CD14-positive monocyte (primary cell): Measurements from ENCODE around the gene ESF1. TPM values are rescaled to one million over a fixed set of nuclear protein-coding genes. Genes with fewer than 3 reads are reported as not detected.

Experiments used
- DNase-seq, 3 donors: peaks; one replicate each; pipeline ENCODE4 v3.0.0-alpha.2; 2011 to 2022
- H2AFZ ChIP-seq: 2 replicates; pipeline ENCODE4 v1.6.0; 2012; ENCODE audit warnings: mild to moderate bottlenecking, low read depth, low read length, inconsistent platforms; ENCODE audit not compliant: insufficient read depth, poor library complexity, severe bottlenecking
- H3K27ac ChIP-seq, 2 donors: 1 replicate in 1 of 2; 2 replicates in 1 of 2; pipeline ENCODE4 v1.5.1; 2012 to 2013; ENCODE audit warnings: low read length in 2 of 2, control low read depth in 1 of 2, inconsistent platforms in 1 of 2, low read depth in 1 of 2, mild to moderate bottlenecking in 1 of 2
- H3K27me3 ChIP-seq, 2 donors: one replicate each; pipeline versions ENCODE4 v1.6.0 to v1.6.1; 2011 to 2013; ENCODE audit warnings: low read length in 2 of 2; ENCODE audit not compliant: control insufficient read depth in 2 of 2, insufficient read depth in 2 of 2
- H3K36me3 ChIP-seq, 2 donors: replicated peaks in 1 of 2; 1 replicate in 1 of 2; 2 replicates in 1 of 2; pipeline versions ENCODE4 v1.5.1 to v1.6.1; 2012 to 2013; ENCODE audit warnings: low read length in 2 of 2, control low read depth in 1 of 2, inconsistent platforms in 1 of 2, mild to moderate bottlenecking in 1 of 2; ENCODE audit not compliant: insufficient read depth in 2 of 2, control insufficient read depth in 1 of 2
- H3K4me1 ChIP-seq, 2 donors: 1 replicate in 1 of 2; 2 replicates in 1 of 2; pipeline versions ENCODE4 v1.5.1 to v1.6.1; 2012 to 2013; ENCODE audit warnings: low read length in 2 of 2, control low read depth in 1 of 2, inconsistent platforms in 1 of 2, mild to moderate bottlenecking in 1 of 2, moderate library complexity in 1 of 2; ENCODE audit not compliant: insufficient read depth in 2 of 2, control insufficient read depth in 1 of 2
- H3K4me2 ChIP-seq: replicated peaks from 2 replicates; pipeline ENCODE3; 2012; ENCODE audit warnings: low read length, moderate library complexity, mild to moderate bottlenecking; ENCODE audit not compliant: poor library complexity, severe bottlenecking; ENCODE audit errors: extremely low read depth
- H3K4me3 ChIP-seq, 3 experiments: fragments of 200-600 bp in 1 of 3; sonication (generic) in 1 of 3; replicated peaks in 1 of 3; 1 replicate in 2 of 3; 2 replicates in 1 of 3; pipeline ENCODE4 v1.5.1; 2011 to 2013; ENCODE audit warnings: low read length in 3 of 3, mild to moderate bottlenecking in 3 of 3, control low read depth in 2 of 3, low read depth in 2 of 3, inconsistent platforms in 1 of 3, moderate library complexity in 1 of 3
- H3K79me2 ChIP-seq: 2 replicates; pipeline ENCODE4 v1.6.0; 2012; ENCODE audit warnings: mild to moderate bottlenecking, control low read depth, inconsistent platforms, low read length, moderate library complexity; ENCODE audit not compliant: insufficient read depth
- H3K9ac ChIP-seq: 2 replicates; pipeline ENCODE4 v1.6.0; 2017; ENCODE audit warnings: low read length, mild to moderate bottlenecking; ENCODE audit not compliant: insufficient read depth, poor library complexity, severe bottlenecking
- H3K9me3 ChIP-seq, 2 donors: replicated peaks in 1 of 2; 1 replicate in 1 of 2; 2 replicates in 1 of 2; pipeline versions ENCODE4 v1.5.1 to v1.6.1; 2012 to 2013; ENCODE audit warnings: low read length in 2 of 2, control low read depth in 1 of 2; ENCODE audit not compliant: control insufficient read depth in 1 of 2, insufficient read depth in 1 of 2
- H4K20me1 ChIP-seq: 2 replicates; pipeline ENCODE4 v1.6.0; 2012; ENCODE audit warnings: mild to moderate bottlenecking, low read length, control low read depth, moderate library complexity; ENCODE audit not compliant: insufficient read depth
- H3K27ac Mint-ChIP-seq, 7 donors: one replicate each; pipeline ENCODE4 v1.8.0; 2020; ENCODE audit warnings: mild to moderate bottlenecking in 7 of 7, mixed read lengths in 7 of 7, moderate library complexity in 6 of 7, inconsistent platforms in 2 of 7
- H3K27me3 Mint-ChIP-seq, 3 donors: one replicate each; pipeline ENCODE4 v1.8.0; 2021 to 2022; ENCODE audit warnings: low read depth in 3 of 3, mild to moderate bottlenecking in 3 of 3, mixed read lengths in 3 of 3, moderate library complexity in 3 of 3, inconsistent platforms in 1 of 3
- H3K36me3 Mint-ChIP-seq, 2 donors: one replicate each; pipeline ENCODE4 v1.8.0; 2020; ENCODE audit warnings: mixed read lengths in 2 of 2, inconsistent platforms in 1 of 2, mild to moderate bottlenecking in 1 of 2
- H3K4me1 Mint-ChIP-seq: one replicate; pipeline ENCODE4 v1.8.0; 2020; ENCODE audit warnings: mild to moderate bottlenecking, mixed read lengths
- H3K4me3 Mint-ChIP-seq, 2 donors: one replicate each; pipeline ENCODE4 v1.8.0; 2020; ENCODE audit warnings: mild to moderate bottlenecking in 2 of 2, mixed read lengths in 2 of 2, moderate library complexity in 1 of 2
- H3K9me3 Mint-ChIP-seq, 7 donors: one replicate each; pipeline ENCODE4 v1.8.0; 2020 to 2022; ENCODE audit warnings: mixed read lengths in 7 of 7, mild to moderate bottlenecking in 6 of 7, moderate library complexity in 6 of 7, inconsistent platforms in 2 of 7
- CTCF ChIP-seq: fragments of 200-600 bp; IDR thresholded peaks from one replicate; pipeline ENCODE4 v1.8.0; 2022; ENCODE audit warnings: antibody characterized with exemption, mild to moderate bottlenecking
- WGBS: methylation state at CpG from one replicate; pipeline ENCODE4 v1.1.5; 2013; ENCODE audit warnings: missing lambda C conversion rate; ENCODE audit not compliant: insufficient coverage; 5-methylcytosine and 5-hydroxymethylcytosine counted together
- intact Hi-C, 2 donors: fragments of 100-400 bp; cut with micrococcal nuclease; formaldehyde crosslinking; loops; one replicate each; pipeline versions ENCODE4 v1.15.0 to v1.15.1; 2023
- polyA plus RNA-seq, 3 donors: library from polyadenylated mRNA; depleted of rRNA in 1 of 3; unstranded in 2 of 3; stranded (reverse) in 1 of 3; fragments of 300-500 nt in 2 of 3; fragments of >200 nt in 1 of 3; fragmentation: Illumina TruSeq in 2 of 3; gene quantifications; 1 replicate in 2 of 3; 2 replicates in 1 of 3; pipeline ENCODE4 v1.2.3, GENCODE V29; 2012 to 2021

Gene ESF1
- polyA plus RNA-seq, 3 donors = 0.73 to 2.3 (median 1.7) TPM

GRCh38 chr20:13708234-13708633, 76.5 kb downstream of the ESF1 start:
- Histone ChIP-seq H2AFZ (no peak overlapping the region), H3K79me2 (no peaks in the 10 kb centered on the region), H3K9ac (no peak overlapping the region), H3K4me3 (no peak overlapping the region), H3K36me3 (peaks cover under 1 to 14% of the 10 kb centered on the region in 2 donors), H3K9me3 (no peaks in the 10 kb centered on the region), H3K27ac (no peak overlapping the region), H3K27me3 (no peaks in the 10 kb centered on the region), H4K20me1 (no peaks in the 10 kb centered on the region), H3K4me1 (no peaks in the 10 kb centered on the region), H3K4me2 (no peak overlapping the region)
- Mint-ChIP-seq H3K36me3 (peaks cover 15% of the 10 kb centered on the region in 2 donors), H3K27me3 (no peaks in the 10 kb centered on the region), H3K27ac (no peak overlapping the region), H3K9me3 (peaks cover 0 to 10% (median 5%) of the 10 kb centered on the region in 7 donors), H3K4me1 (no peaks in the 10 kb centered on the region), H3K4me3 (no peak overlapping the region)
- DNase-seq = no peak
- intact Hi-C loops = no loop called here
- no CpG with 5 or more reads among the region's 1 CpG for WGBS
- TF ChIP-seq CTCF = no peak

- no peak for TF ChIP-seq CTCF
- DNase-seq = no peak
- WGBS = 60% methylated on average over 2 of the region's 9 CpGs
- no peaks in the 10 kb centered on the region for H4K20me1 ChIP-seq
- H3K9me3 Mint-ChIP-seq = peaks cover 0 to 3% (median 0%) of the 10 kb centered on the region in 7 donors
- H2AFZ ChIP-seq = no peak overlapping the region
- H3K4me1 Mint-ChIP-seq = no peaks in the 10 kb centered on the region
- intact Hi-C loops = no loop called here
- no peak overlapping the region for H3K9ac ChIP-seq
- no peak overlapping the region for H3K27ac Mint-ChIP-seq
- no peaks in the 10 kb centered on the region for H3K36me3 ChIP-seq
- H3K4me1 ChIP-seq = no peaks in the 10 kb centered on the region
- H3K36me3 Mint-ChIP-seq = no peaks in the 10 kb centered on the region
- peaks cover 0 to 2% (median 0%) of the 10 kb centered on the region in 3 donors for H3K27me3 Mint-ChIP-seq
- no peak overlapping the region for H3K4me3 ChIP-seq
- no peak overlapping the region for H3K27ac ChIP-seq
- H3K27me3 ChIP-seq = no peaks in the 10 kb centered on the region
- no peak overlapping the region for H3K4me3 Mint-ChIP-seq
- H3K79me2 ChIP-seq = no peaks in the 10 kb centered on the region
- H3K4me2 ChIP-seq = no peak overlapping the region
- no peaks in the 10 kb centered on the region for H3K9me3 ChIP-seq
These were observed 81.5 kb downstream of the ESF1 start for GRCh38 chr20:13703265-13703664.
